Psoas muscle (tissue), 8 donors: ENCODE data around the gene DCC. TPM values are rescaled to one million over a fixed set of nuclear protein-coding genes. Genes with fewer than 3 reads are reported as not detected.

ENCODE experiments used
- ATAC-seq, 4 donors: fragments of 200-7000 bp; cut with Tn5 transposase; one replicate each; pipeline ENCODE4 v1.9.1; 2020; ENCODE audit warnings: moderate library complexity in 3 of 4, mild to moderate bottlenecking in 2 of 4
- DNase-seq, 2 donors: peaks; one replicate each; pipeline ENCODE4 v3.0.0-alpha.2; 2020
- H3K27ac ChIP-seq: fragments of 200-600 bp; one replicate; pipeline ENCODE4 v1.8.0; 2022
- H3K27me3 ChIP-seq, 3 donors: fragments of 200-600 bp in 1 of 3; one replicate each; pipeline versions ENCODE4 v1.6.1 to v1.8.0; 2013 to 2022; ENCODE audit warnings: low read length in 2 of 3, mild to moderate bottlenecking in 2 of 3, moderate library complexity in 1 of 3; ENCODE audit not compliant: insufficient read depth in 3 of 3
- H3K36me3 ChIP-seq, 2 donors: fragments of 200-600 bp in 1 of 2; one replicate each; pipeline versions ENCODE4 v1.6.1 to v1.8.0; 2013 to 2022; ENCODE audit warnings: low read depth in 1 of 2, mild to moderate bottlenecking in 1 of 2, moderate library complexity in 1 of 2; ENCODE audit not compliant: insufficient read depth in 1 of 2
- H3K4me1 ChIP-seq: fragments of 200-600 bp; one replicate; pipeline ENCODE4 v1.8.0; 2022
- H3K4me3 ChIP-seq: fragments of 200-600 bp; one replicate; pipeline ENCODE4 v1.8.0; 2022; ENCODE audit warnings: mild to moderate bottlenecking
- H3K9me3 ChIP-seq: fragments of 200-600 bp; one replicate; pipeline ENCODE4 v1.8.0; 2022
- WGBS, 3 donors: extraction: QIAGEN DNeasy Blood & Tissue Kit; methylation state at CpG; one replicate each; pipeline versions ENCODE4 v1.1.6 to v1.1.7; 2013; 5-methylcytosine and 5-hydroxymethylcytosine counted together
- intact Hi-C, 2 donors: fragments of 100-400 bp; cut with DNase I; formaldehyde crosslinking; loops; one replicate each; pipeline versions ENCODE4 v1.11.0 to v1.14.2; 2022
- polyA plus RNA-seq, 3 donors: library from polyadenylated mRNA; stranded (reverse); fragments of 200-250 nt; gene quantifications; one replicate each; pipeline ENCODE4 v1.2.3, GENCODE V29; 2013
- total RNA-seq, 4 donors: library from RNA; stranded (reverse); fragmentation: NEBNext Ultra II Directional in 2 of 4; extraction: Animal tissue kit (Norgen Biotek cat#: 25700) in 2 of 4; gene quantifications; one replicate each; pipeline versions ENCODE4 v1.2.1 to v1.2.4, GENCODE V29; 2021 to 2023
- TF ChIP-seq, protein P1 (sequence below): fragments of 200-600 bp; IDR thresholded peaks from one replicate; pipeline ENCODE4 v1.8.0; 2022; ENCODE audit warnings: antibody characterized with exemption
- donor health status: healthy with polysubstance abuse.
- donor health status: DM: no; HTN: no; CAD: no; lungs with moderate emphysema.
- donor health status: Bipolar disorder and iron deficiency.
- donor health status: healthy.
- donor health status: DM: yes; HTN: yes; CAD: no.
- donor health status: DM: no; HTN: no; CAD: no.
- donor health status: DM: no; HTN: no; CAD: no.
- donor health status: DM: yes; HTN: yes; CAD: no.

Gene DCC
- total and polyA plus RNA-seq, 7 donors = 0.01 to 0.02 TPM; not detected in 5

DNA sequence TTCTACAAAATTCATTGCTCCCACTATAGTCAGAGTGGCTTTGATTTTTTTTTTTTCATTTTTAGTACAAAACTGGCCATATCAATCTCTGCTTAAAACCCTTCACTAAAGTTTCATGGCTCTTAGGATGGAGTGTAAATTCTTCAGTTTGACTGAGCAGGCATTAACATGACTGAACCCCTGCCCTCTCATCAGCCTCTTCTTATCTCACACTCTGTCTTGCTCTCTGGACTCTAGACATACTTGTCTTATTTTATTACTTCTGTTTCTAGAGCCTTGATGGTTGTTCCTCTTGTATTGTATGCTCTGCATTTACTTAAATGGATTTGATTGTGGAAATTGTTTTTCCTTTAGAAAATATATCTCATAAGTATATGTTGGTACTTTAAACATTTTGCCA, 272.4 kb downstream of the DCC start:
- Histone ChIP-seq H3K36me3 (no peaks in the 10 kb centered on the region), H3K9me3 (no peaks in the 10 kb centered on the region), H3K4me1 (no peaks in the 10 kb centered on the region), H3K27me3 (no peaks in the 10 kb centered on the region), H3K27ac (no peak overlapping the region), H3K4me3 (no peak overlapping the region)
- no peak for ATAC-seq
- TF ChIP-seq, protein P1, sequence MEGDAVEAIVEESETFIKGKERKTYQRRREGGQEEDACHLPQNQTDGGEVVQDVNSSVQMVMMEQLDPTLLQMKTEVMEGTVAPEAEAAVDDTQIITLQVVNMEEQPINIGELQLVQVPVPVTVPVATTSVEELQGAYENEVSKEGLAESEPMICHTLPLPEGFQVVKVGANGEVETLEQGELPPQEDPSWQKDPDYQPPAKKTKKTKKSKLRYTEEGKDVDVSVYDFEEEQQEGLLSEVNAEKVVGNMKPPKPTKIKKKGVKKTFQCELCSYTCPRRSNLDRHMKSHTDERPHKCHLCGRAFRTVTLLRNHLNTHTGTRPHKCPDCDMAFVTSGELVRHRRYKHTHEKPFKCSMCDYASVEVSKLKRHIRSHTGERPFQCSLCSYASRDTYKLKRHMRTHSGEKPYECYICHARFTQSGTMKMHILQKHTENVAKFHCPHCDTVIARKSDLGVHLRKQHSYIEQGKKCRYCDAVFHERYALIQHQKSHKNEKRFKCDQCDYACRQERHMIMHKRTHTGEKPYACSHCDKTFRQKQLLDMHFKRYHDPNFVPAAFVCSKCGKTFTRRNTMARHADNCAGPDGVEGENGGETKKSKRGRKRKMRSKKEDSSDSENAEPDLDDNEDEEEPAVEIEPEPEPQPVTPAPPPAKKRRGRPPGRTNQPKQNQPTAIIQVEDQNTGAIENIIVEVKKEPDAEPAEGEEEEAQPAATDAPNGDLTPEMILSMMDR = no peak
- intact Hi-C loops = no loop called here
- no peak for DNase-seq

DNA sequence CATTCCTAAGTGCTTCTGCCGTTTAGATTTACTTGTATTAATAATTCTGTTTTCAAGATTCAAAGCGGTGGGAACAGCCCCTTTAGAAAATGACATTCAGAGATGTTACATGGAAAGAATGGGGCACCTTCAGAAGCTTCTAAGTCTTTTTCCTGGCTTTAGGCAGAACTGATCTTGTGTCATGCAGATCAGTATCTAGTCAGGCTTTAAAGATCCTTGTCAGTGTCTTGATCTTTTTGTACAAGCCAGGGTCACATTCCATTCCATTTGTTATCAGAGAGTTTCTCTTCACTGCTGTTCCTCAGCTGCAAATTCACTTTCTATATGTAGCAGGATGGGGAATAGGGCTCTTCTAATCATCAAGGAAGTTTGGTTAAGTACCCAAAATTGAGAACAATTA, 275.3 kb downstream of the DCC start:
- no peak overlapping the region for H3K27ac ChIP-seq
- no peaks in the 10 kb centered on the region for H3K27me3 ChIP-seq
- no peaks in the 10 kb centered on the region for H3K4me1 ChIP-seq
- H3K9me3 ChIP-seq = no peaks in the 10 kb centered on the region
- intact Hi-C loops = no loop called here
- DNase-seq = no peak
- ATAC-seq = no peak
- 65 to 71% (median 67%) methylated on average over 2 of the region's 2 CpGs for WGBS, 3 donors
- H3K36me3 ChIP-seq = no peaks in the 10 kb centered on the region
- no peak overlapping the region for H3K4me3 ChIP-seq
- TF ChIP-seq, protein P1 = no peak

DNA sequence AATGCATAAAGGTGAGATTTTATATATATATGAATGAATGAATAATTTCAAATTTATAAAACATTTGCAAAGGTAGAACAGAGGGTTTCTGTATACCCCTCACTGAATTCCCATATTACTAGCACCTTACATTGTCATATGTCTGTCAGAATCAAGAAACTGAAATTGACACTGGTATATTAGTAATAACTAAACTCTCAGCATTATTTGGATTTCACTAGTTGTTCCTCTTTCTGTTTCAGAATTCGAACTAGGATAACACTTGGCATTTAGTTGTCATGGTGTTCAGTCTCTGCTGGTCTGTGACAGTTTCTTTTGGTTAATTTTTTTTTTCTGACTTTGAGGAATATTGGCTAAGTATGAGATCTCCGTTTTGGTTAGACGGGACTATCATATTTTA, 275.9 kb downstream of the DCC start:
- Histone ChIP-seq H3K4me1 (no peaks in the 10 kb centered on the region), H3K36me3 (no peaks in the 10 kb centered on the region), H3K9me3 (no peaks in the 10 kb centered on the region), H3K27ac (no peak overlapping the region), H3K4me3 (no peak overlapping the region), H3K27me3 (no peaks in the 10 kb centered on the region)
- intact Hi-C loops = no loop called here
- TF ChIP-seq, protein P1 = no peak
- ATAC-seq = no peak
- no peak for DNase-seq
- 70 to 80% (median 71%) methylated on average over 3 of the region's 3 CpGs for WGBS, 3 donors

DNA sequence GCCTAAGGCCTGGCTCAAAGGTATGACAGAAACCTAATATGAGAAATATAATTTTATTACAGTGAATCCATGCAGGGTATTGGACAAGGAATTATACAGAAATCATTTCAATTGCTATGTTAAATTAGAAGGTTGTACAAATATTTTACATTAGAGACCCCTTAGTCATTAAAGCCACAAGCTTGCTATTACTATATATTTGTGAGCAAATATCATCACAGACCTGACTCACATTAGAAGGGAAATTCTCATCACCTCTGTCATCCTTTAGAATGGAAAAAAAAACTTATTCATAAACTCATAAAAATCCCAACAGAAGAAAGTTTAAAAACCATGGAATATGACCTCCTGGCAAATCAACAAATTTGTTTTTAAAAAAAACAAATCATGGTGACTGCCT, 277.9 kb downstream of the DCC start:
- ATAC-seq = no peak
- no peak for DNase-seq
- Histone ChIP-seq H3K36me3 (no peaks in the 10 kb centered on the region), H3K9me3 (no peaks in the 10 kb centered on the region), H3K27me3 (no peaks in the 10 kb centered on the region), H3K4me3 (no peak overlapping the region), H3K4me1 (no peaks in the 10 kb centered on the region), H3K27ac (no peak overlapping the region)
- intact Hi-C loops = no loop called here
- TF ChIP-seq, protein P1 = no peak

DNA sequence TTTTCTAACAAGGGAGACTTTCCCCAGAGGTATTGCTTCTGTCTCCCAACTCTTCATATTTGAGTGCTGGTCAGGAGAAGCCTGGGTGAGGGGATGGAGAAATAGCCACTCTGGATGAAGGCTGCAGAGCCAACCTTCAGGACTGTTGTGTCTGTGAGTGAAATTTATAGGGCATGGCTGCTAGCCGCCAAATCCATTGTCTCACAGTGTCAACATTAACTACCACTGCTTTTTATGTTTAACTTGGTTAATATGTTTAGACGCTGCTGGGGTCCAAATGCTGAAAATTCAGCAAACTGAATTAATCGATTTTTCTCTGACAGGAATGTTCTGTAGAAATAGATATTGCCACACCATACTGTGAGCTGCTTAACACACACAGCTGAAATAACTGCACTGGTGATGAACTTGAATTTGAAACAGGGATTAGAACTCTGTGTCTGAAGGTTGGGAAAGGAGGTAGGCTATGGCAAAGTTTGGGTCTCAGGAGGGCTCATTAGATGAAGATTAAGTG, 281.0 kb downstream of the DCC start:
- ATAC-seq (no peak), DNase-seq (no peak)
- 76 to 87% (median 79%) methylated on average over 3 of the region's 3 CpGs for WGBS, 3 donors
- TF ChIP-seq, protein P1 = no peak
- Histone ChIP-seq H3K27ac (no peak overlapping the region), H3K4me1 (no peaks in the 10 kb centered on the region), H3K36me3 (no peaks in the 10 kb centered on the region), H3K27me3 (no peaks in the 10 kb centered on the region), H3K4me3 (no peak overlapping the region), H3K9me3 (no peaks in the 10 kb centered on the region)
- intact Hi-C loops = no loop called here
